HG03159 (cell line): Measurements from ENCODE around the gene ABLIM2.
"Not testable (repeated sequence)": the region's sequence is repeated elsewhere in the genome, so short reads cannot be mapped to it uniquely, and the experiment has no call there.

Experiments
- ATAC-seq: cut with Tn5 transposase; IDR thresholded peaks from one replicate; pipeline ENCODE4 v1.9.1; 2021; ENCODE audit warnings: mild to moderate bottlenecking, moderate library complexity; ENCODE audit not compliant: unreplicated experiment

ABLIM2 gene

DNA sequence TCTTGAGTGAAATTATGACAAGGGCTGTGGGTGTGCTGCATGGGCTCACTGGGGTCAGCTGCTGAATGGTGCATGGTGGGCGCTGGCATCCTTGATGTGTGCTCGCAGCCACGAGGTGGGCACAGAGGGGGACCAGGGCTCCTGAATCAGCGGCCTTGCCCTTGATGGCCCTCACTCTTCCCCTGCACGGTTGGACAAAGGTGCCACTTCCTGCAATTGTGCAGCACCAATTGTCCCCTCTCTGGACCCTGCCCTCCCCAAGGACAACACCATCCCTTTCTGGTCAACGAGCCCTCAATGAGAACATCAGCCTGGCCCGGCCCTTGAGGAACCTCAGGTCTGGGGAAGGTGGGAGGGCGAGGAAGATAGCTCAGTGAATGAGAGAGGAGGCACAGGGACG is 16.1 kb downstream of the ABLIM2 start:
- no peak for ATAC-seq

GRCh38 chr4:8141935-8142334 is 16.7 kb downstream of the ABLIM2 start:
- ATAC-seq, result no peak

- ATAC-seq, result no peak
These were observed 17.7 kb downstream of the ABLIM2 start for GRCh38 chr4:8140915-8141314.

GRCh38 chr4:8139726-8140125 is 18.9 kb downstream of the ABLIM2 start:
- not testable (repeated sequence) for ATAC-seq

GRCh38 chr4:8136972-8137710 is 21.5 kb downstream of the ABLIM2 start:
- no peak for ATAC-seq

GRCh38 chr4:8136529-8136928 is 22.1 kb downstream of the ABLIM2 start:
- ATAC-seq, result no peak

DNA sequence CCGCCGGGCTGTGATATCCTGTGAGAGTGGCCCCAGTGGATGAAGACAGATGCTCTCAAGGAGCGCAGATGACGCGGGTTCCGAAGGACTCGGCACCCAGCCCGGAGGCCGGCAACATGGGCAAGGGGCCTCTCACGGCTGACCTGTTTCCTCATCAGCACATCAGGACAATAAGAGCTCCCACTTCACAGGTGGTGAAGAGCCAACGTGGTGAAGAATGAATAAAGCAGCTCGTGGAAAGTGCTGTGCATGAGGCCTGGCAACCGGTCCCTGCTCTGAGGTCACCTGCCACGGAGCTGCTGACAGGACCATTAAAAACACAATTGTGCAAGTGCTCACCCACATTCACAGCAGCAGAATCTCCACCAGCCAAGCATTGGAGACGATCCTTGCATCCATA is 22.9 kb downstream of the ABLIM2 start:
- no peak for ATAC-seq

DNA sequence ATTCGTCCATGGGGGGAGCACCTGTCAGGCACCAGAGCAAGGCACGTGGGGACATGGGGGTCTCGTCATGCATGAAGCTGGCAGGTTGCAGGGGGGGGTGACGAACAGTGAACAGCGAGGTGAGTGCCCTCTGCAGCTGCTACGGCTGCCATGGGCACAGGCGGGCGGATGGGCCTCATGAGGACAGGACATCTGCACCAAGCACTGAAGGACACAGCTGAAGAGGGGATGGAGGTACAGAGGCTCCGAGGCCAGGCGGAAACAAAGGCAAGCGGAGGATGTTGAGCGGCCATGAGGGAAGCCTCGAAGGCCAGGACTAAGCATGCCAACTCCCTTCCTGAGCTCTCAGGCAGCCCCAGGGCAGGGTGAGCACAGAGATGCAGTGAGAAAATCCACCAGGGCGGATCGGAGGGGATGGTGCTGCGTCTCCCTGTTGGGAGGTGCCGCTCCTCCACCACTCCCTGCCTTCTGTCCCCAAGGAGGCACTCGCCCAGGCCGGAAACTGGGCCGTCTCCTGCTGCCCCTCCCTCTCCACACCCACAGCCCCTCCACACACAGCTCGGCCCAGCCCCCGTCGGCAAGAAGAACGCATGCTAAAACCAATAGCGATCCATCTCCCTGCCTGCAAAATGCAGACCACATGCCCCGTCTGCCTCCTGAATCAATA is 24.6 kb downstream of the ABLIM2 start:
- ATAC-seq, result no peak

DNA sequence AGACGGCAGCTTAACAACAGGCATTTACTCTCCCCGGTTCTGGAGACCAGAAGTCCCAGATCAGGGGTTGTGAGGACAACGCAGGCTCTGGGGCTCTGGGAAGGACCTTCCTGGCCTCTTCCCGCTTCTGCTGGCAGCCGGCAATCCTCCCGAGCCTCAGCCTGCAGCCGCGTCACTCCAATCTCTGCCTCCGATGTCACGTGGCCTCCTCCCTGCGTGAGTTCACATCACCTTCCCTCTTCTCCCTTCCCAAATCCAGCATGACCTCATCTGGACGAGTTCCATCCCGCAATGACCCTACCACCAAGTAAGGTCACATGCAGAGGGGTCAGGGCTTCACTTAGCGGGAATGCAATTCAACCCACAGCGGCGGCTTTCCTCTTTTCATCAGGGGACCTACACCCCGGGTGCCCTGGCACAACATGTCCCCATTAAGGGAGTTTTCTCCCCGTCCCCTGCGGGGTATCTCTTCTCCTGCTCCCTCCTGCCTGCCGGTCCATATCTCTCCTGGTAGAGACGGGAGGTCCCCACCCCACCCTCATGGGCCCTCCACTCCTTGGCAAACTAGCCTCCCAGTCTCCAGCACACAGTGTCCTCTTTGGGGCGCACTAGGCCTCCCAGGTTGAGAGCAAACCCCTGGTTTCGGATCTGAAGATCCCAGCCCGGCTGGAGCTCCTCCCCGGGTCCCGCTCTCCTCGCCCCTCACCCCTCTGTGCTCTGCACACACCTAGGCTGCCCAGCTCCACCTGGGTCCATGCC is 25.5 kb downstream of the ABLIM2 start:
- ATAC-seq, result no peak

- ATAC-seq, result no peak
These were observed 26.2 kb downstream of the ABLIM2 start for GRCh38 chr4:8132400-8132799.

DNA sequence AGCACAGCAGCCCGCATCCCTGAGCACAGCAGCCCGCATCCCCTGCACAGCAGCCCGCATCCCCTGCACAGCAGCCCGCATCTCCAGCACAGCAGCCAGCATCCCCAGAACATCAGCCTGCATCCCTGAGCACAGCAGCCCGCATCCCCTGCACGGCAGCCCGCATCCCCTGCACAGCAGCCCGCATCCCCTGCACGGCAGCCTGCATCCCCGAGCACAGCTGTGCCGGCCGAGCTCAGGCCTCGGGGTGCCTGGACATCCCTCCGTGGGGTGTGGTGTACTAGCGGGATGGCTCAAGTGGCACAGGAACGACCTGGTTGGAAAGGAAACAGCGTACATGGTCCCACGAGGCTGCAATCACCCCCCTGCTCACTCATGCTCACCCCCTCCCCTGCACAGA is 26.8 kb downstream of the ABLIM2 start:
- ATAC-seq, result no peak

GRCh38 chr4:8131210-8131609 is 27.4 kb downstream of the ABLIM2 start:
- ATAC-seq, result no peak

- no peak for ATAC-seq
These were observed 28.1 kb downstream of the ABLIM2 start for GRCh38 chr4:8130346-8131066.

DNA sequence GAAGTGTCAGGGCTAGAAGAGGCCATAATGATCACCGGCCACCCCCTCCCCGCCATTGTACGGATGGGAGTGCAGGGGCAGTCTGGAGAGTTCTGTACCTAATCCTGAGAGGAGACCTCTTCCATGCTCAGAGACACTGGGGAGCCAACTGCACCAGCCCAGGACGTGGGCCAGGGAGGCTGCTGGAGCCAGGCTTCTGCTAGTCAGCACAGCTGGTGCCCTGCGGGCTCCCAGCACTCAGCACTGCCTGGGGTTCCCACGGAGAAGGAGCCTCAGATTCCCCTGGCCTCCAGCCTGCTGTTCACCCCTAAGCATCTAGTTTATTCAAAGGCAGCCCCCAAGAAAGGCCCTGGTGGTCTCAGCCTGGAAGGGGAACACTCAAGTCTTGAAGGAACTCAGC is 28.8 kb downstream of the ABLIM2 start:
- no peak for ATAC-seq

GRCh38 chr4:8129136-8129535 is 29.5 kb downstream of the ABLIM2 start:
- no peak for ATAC-seq

DNA sequence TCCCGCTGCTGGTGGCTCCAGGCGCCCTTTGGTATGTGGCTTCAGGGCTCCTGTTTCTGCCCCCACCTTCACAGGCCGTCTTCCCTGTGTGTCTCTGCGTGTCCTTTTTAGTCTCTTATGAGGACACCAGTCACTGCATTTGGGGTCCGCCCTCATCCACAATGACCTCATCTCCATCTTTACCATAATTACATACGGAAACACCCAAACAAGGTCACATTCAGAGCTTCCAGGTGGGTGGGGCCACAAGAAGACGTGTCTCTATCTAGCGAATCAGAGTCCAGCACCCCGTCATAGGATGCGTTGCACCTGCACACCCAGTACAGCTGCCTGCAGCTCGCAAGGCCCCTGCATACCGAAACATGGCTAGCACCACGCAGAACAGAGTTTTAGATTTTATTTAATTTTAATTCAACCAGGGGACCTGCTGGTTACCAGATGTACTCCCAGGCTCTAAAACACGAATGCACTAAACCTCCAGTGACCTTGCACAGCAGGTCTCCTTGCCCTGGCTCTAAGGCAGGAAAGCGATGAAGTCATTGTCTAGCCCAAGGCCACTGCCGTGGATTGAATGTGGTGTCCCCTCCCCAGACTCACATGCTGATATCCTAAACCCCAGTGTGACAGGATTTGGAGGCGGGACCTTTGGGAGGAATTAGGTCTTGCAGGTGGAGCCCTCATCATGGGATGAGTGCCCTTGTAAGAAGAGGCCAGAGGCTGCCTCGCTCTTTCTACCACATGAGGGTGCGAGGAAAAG is 30.3 kb downstream of the ABLIM2 start:
- ATAC-seq, result no peak

DNA sequence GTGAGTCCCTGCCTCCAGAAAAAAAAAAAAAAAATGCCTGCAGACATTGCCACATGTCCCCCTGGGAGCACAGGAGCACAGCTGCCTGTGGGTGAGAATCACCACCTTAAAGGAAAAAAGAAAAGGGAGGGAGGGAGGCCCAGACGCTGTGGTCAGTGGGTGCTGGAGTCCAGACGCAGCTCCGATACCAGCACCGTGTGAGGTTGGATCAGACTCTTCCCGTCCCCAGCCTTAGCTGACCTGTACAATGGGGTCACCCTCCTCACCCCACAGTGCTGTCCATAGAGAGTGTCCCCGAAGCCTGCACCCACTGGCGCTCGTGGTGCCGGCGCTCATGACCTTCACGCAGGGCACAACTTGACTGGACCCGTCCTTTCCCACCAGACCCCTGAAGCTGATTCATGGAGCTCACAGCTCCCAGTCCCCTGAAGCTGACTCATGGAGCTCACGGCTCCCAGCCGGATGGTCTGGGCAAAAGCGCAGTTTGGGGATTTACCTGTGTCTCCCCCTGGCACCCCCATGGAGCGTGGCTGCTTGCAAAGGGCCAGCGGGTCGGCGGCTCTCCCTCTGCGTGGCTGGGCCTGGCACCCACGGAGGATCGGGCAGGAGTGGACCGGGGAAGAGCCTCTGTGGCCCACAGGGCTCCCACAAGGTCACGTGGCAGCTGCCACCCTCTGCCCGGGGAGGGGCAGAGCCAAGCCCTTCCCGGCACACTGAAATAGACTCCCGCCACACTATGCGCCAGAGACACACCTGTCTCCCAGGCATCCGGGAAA is 31.4 kb downstream of the ABLIM2 start:
- ATAC-seq, result no peak

GRCh38 chr4:8126523-8126922 is 32.1 kb downstream of the ABLIM2 start:
- no peak for ATAC-seq

- no peak for ATAC-seq
These were observed 33.0 kb downstream of the ABLIM2 start for GRCh38 chr4:8125526-8126056.

DNA sequence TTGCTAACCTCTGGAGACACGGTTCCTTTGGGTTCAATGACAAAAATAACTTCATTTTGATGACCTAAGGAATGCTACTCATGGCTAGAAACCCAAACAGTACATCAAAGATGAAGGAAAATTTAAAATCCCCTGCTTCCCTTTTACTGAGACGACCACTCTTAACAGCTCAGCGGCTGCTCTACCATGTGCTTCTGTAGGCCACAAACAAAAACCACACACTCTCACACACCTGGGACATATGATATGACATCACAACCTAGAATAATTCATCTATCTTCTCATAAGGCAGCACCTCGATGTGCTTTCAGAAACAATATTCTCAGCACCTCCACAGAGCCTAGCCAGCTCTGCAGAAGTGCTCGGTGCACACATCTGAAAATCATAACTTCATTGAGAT is 34.7 kb downstream of the ABLIM2 start:
- no peak for ATAC-seq
